Dendritic cell treated with granulocyte-macrophage colony-stimulating factor and Interleukin-4, amounts not matched to agents 40 ng/mL and 50 ng/mL, for 4 days (primary cell): ENCODE data around the gene POC1A.

Experiments
- H3K27ac Mint-ChIP-seq: one replicate; pipeline ENCODE4 v1.8.0; 2022; ENCODE audit warnings: mild to moderate bottlenecking, mixed read lengths
- H3K27me3 Mint-ChIP-seq: one replicate; pipeline ENCODE4 v1.8.0; 2022; ENCODE audit warnings: mild to moderate bottlenecking, mixed read lengths
- H3K36me3 Mint-ChIP-seq: one replicate; pipeline ENCODE4 v1.8.0; 2022; ENCODE audit warnings: low read depth, mixed read lengths
- H3K4me1 Mint-ChIP-seq: one replicate; pipeline ENCODE4 v1.8.0; 2022; ENCODE audit warnings: low read depth, mixed read lengths
- H3K4me3 Mint-ChIP-seq: one replicate; pipeline ENCODE4 v1.8.0; 2022; ENCODE audit warnings: mild to moderate bottlenecking, moderate library complexity, mixed read lengths
- H3K9me3 Mint-ChIP-seq: one replicate; pipeline ENCODE4 v1.8.0; 2022; ENCODE audit warnings: mixed read lengths
- intact Hi-C: fragments of 100-400 bp; cut with micrococcal nuclease; formaldehyde crosslinking; loops from one replicate; pipeline ENCODE4 v1.15.0; 2022

The POC1A gene

GRCh38 chr3:52032702-52033408 lies 121.4 kb downstream of the POC1A start:
- intact Hi-C loops, result no loop called here
- Mint-ChIP-seq H3K9me3 (no peaks in the 10 kb centered on the region), H3K4me1 (peaks cover 7% of the 10 kb centered on the region), H3K27me3 (peaks cover 5% of the 10 kb centered on the region), H3K27ac (no peak overlapping the region), H3K4me3 (no peak overlapping the region), H3K36me3 (no peaks in the 10 kb centered on the region)

DNA sequence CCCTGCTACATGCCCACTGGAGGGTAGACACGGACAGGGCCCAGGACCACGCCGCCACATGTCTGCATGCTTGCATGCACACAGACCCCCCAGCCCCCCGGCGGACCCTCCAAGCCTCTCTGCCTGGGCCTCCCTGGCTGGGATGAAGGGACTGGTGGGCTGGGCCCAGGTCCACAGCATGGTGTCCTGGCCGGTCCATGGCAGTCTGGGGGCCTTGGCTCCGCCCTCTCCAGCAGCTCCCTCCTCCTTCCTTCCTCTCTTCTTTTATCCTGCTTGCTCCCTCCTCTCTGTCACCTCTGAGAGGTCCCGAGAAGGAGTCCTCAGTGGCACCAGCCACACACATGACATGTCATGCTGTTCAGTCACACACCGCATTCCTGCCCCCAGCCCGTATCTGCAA lies 122.3 kb downstream of the POC1A start:
- Mint-ChIP-seq H3K36me3 (no peaks in the 10 kb centered on the region), H3K4me1 (peaks cover 7% of the 10 kb centered on the region), H3K9me3 (no peaks in the 10 kb centered on the region), H3K27ac (no peak overlapping the region), H3K27me3 (peaks cover 5% of the 10 kb centered on the region), H3K4me3 (no peak overlapping the region)
- intact Hi-C loops, result no loop called here

GRCh38 chr3:52030714-52031310 lies 123.4 kb downstream of the POC1A start:
- Mint-ChIP-seq H3K27me3 (peaks cover 4% of the 10 kb centered on the region), H3K27ac (no peak overlapping the region), H3K36me3 (no peaks in the 10 kb centered on the region), H3K4me3 (no peak overlapping the region), H3K4me1 (peaks cover 7% of the 10 kb centered on the region), H3K9me3 (no peaks in the 10 kb centered on the region)
- intact Hi-C loops, result no loop called here

DNA sequence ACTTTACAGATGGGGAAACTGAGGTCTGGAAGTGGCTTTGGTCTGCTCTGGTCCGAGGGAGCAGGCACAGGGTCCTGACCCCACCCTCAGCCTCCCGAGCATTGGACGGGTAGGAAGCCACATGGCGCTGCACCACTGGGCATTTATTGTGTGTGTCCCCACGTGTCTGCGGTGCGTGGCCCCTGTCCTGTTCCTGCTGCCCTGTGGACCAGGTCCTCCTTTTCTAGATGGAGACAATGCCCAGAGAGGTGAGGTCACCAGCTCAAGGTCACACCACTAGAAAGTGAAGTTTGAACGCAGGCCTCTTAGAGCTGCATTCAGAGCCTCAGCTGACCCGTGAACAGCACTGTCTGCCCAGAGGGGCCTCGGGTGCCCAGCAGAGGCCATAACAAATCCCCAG lies 124.7 kb downstream of the POC1A start:
- no peak overlapping the region for H3K27ac Mint-ChIP-seq
- peaks cover 7% of the 10 kb centered on the region for H3K4me1 Mint-ChIP-seq
- intact Hi-C loops, result no loop called here
- H3K27me3 Mint-ChIP-seq, result peaks cover 4% of the 10 kb centered on the region
- no peaks in the 10 kb centered on the region for H3K9me3 Mint-ChIP-seq
- H3K36me3 Mint-ChIP-seq, result no peaks in the 10 kb centered on the region
- no peak overlapping the region for H3K4me3 Mint-ChIP-seq

- Mint-ChIP-seq H3K4me1 (peaks cover 7% of the 10 kb centered on the region), H3K4me3 (no peak overlapping the region)
- intact Hi-C loops, result no loop called here
Measured at GRCh38 chr3:52029053-52029452, 125.2 kb downstream of the POC1A start.

DNA sequence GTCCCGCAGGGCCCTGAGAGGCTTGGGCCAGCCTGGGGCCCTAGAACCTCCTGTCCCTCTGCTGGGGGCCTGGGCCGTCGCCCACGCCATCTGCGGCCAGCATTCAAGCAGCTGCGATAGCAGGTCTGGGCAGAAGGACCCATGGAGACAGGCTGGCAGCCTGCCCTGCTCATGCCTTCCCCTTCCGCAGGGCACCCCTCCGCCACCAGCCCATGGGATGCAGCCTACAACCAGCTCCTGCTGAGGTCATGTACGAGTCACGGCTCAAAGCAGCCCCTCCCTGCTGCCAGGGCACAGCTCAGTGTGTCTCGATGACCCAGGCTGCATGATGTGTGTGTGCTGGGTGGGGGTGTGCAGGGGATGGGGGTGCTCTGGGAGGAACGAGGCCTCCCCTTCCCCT lies 125.7 kb downstream of the POC1A start:
- peaks cover 4% of the 10 kb centered on the region for H3K27me3 Mint-ChIP-seq
- no peaks in the 10 kb centered on the region for H3K9me3 Mint-ChIP-seq
- no peak overlapping the region for H3K4me3 Mint-ChIP-seq
- peaks cover 7% of the 10 kb centered on the region for H3K4me1 Mint-ChIP-seq
- H3K27ac Mint-ChIP-seq, result no peak overlapping the region
- intact Hi-C loops, result no loop called here
- no peaks in the 10 kb centered on the region for H3K36me3 Mint-ChIP-seq

More at GRCh38 chr3:52029053-52029452, 125.2 kb downstream of the POC1A start:
- H3K9me3 Mint-ChIP-seq, result no peaks in the 10 kb centered on the region
- H3K27me3 Mint-ChIP-seq, result peaks cover 4% of the 10 kb centered on the region
- no peak overlapping the region for H3K27ac Mint-ChIP-seq
- H3K36me3 Mint-ChIP-seq, result no peaks in the 10 kb centered on the region

- H3K4me1 Mint-ChIP-seq, result peaks cover 6% of the 10 kb centered on the region
- H3K36me3 Mint-ChIP-seq, result no peaks in the 10 kb centered on the region
- intact Hi-C loops, result no loop called here
- no peaks in the 10 kb centered on the region for H3K9me3 Mint-ChIP-seq
- no peak overlapping the region for H3K4me3 Mint-ChIP-seq
- H3K27me3 Mint-ChIP-seq, result peaks cover 5% of the 10 kb centered on the region
- no peak overlapping the region for H3K27ac Mint-ChIP-seq
Measured at GRCh38 chr3:52026041-52026440, 128.2 kb downstream of the POC1A start.

DNA sequence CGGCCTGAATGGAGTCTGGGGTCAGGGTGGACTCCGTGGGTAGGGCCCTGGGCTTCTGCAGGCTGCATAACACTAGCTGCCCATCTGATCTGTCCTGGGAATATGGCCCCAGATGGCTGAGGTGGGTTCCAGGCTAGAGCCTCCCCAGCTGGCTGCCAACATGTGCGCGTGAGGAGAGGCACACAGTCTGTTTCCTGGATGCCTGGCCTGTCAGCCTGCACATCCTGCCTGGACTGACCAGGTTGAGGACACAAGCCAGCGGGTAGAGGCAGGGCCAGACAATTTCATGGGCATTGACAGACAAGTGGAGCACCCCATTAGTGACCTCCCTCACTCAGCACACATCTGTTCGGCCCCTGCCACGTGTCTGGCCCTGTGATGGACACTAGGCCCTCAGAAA lies 128.8 kb downstream of the POC1A start:
- Mint-ChIP-seq H3K27me3 (peaks cover 5% of the 10 kb centered on the region), H3K36me3 (no peaks in the 10 kb centered on the region), H3K27ac (no peak overlapping the region), H3K9me3 (no peaks in the 10 kb centered on the region), H3K4me3 (no peak overlapping the region), H3K4me1 (peaks cover 6% of the 10 kb centered on the region)
- intact Hi-C loops, result no loop called here
